ENCODE measurements around the gene BCAN. TPM values are rescaled to one million over a fixed set of nuclear protein-coding genes. Genes with fewer than 3 reads are reported as not detected.

The BCAN gene
- total RNA-seq, 1 experiment from 2014 or later = 1.2 TPM

GRCh38 chr1:156680056-156680455 is 38.1 kb downstream of the BCAN start:
- Histone ChIP-seq H2BK12ac (ENCODE audit: insufficient read length, low read depth, low read length) (no peak overlapping the region), H3K4me1 (ENCODE audit: insufficient read depth, low read length) (peaks cover 2% of the 10 kb centered on the region; the same call in 1 of the 2 replicates), H2BK5ac (ENCODE audit: insufficient read length, low read length) (no peak overlapping the region), H3K23me2 (ENCODE audit: insufficient read length, low read depth, low read length, poor library complexity, severe bottlenecking) (peaks cover 12% of the 10 kb centered on the region), H3K9me3 (ENCODE audit: control insufficient read depth, low read depth, low read length) (no peaks in the 10 kb centered on the region), H3K27me3 (ENCODE audit: insufficient read depth, low read length) (no peaks in the 10 kb centered on the region), H3K79me1 (ENCODE audit: insufficient read depth, low read depth, low read length, poor library complexity, severe bottlenecking) (no peaks in the 10 kb centered on the region), H3K14ac (ENCODE audit: insufficient read depth, low read length) (no peak overlapping the region), H3K56ac (ENCODE audit: insufficient read length, low read depth, low read length) (no peak overlapping the region), H3K18ac (ENCODE audit: insufficient read length, low read depth, low read length) (no peak overlapping the region), H3K4me2 (ENCODE audit: insufficient read depth, insufficient read length, low read length) (no peak overlapping the region), H3K79me2 (ENCODE audit: insufficient read depth, low read length) (peaks cover under 1% of the 10 kb centered on the region; the same call in 1 of the 2 replicates), H2AFZ (ENCODE audit: low read length) (no peak overlapping the region), H4K5ac (ENCODE audit: insufficient read length, low read depth, low read length) (no peak overlapping the region), H3K4ac (ENCODE audit: low read depth, low read length) (no peak overlapping the region), H2AK5ac (ENCODE audit: insufficient read length, low read length) (no peak overlapping the region), H2BK120ac (ENCODE audit: low read depth, low read length, poor library complexity, severe bottlenecking) (no peak overlapping the region), H4K91ac (ENCODE audit: insufficient read length, low read depth, low read length) (no peak overlapping the region), H4K20me1 (ENCODE audit: control insufficient read depth, insufficient read depth, insufficient read length) (no peaks in the 10 kb centered on the region), H3K9ac (ENCODE audit: extremely low read depth, insufficient read length, low read length) (no peak overlapping the region), H2BK15ac (ENCODE audit: low read depth, low read length) (no peak overlapping the region), H4K8ac (replicated peaks; ENCODE audit: insufficient read length, low read depth, low read length) (no peak overlapping the region), H2BK20ac (ENCODE audit: low read depth, low read length, poor library complexity, severe bottlenecking) (no peak overlapping the region), H3K23ac (ENCODE audit: insufficient read length, low read depth, low read length) (no peak overlapping the region), H3K27ac (ENCODE audit: insufficient read length, low read depth, low read length) (no peak overlapping the region), H3T11ph (ENCODE audit: low read length) (no peak overlapping the region)
- peaks cover 33 to 50% of the 10 kb centered on the region in 2 experiments for H3K4me1 Mint-ChIP-seq
- TF ChIP-seq, protein P1, sequence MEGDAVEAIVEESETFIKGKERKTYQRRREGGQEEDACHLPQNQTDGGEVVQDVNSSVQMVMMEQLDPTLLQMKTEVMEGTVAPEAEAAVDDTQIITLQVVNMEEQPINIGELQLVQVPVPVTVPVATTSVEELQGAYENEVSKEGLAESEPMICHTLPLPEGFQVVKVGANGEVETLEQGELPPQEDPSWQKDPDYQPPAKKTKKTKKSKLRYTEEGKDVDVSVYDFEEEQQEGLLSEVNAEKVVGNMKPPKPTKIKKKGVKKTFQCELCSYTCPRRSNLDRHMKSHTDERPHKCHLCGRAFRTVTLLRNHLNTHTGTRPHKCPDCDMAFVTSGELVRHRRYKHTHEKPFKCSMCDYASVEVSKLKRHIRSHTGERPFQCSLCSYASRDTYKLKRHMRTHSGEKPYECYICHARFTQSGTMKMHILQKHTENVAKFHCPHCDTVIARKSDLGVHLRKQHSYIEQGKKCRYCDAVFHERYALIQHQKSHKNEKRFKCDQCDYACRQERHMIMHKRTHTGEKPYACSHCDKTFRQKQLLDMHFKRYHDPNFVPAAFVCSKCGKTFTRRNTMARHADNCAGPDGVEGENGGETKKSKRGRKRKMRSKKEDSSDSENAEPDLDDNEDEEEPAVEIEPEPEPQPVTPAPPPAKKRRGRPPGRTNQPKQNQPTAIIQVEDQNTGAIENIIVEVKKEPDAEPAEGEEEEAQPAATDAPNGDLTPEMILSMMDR (conservative IDR thresholded peaks at IDR 0.05) = no peak
- peaks cover 3 to 8% (median 5%) of the 10 kb centered on the region in 3 experiments; a peak in 6 of 7 replicates for H3K36me3 Mint-ChIP-seq (ENCODE audit: insufficient read depth in 1 of 3, low read depth in 3 of 3)
- WGBS (ENCODE audit: extremely low coverage, insufficient read length, low lambda C conversion rate) = no CpG with 5 or more reads among the region's 2 CpGs
- H3K4me3 Mint-ChIP-seq = no peak overlapping the region
- no peak for DNase-seq
- H3K27ac Mint-ChIP-seq = no peak overlapping the region
- H3K9me3 Mint-ChIP-seq = no peaks in the 10 kb centered on the region
- peaks cover 36% of the 10 kb centered on the region for H3K27me3 Mint-ChIP-seq (ENCODE audit: low read depth)
